Right ventricle myocardium superior (tissue), 1 donor: ENCODE results near the gene PUS1. TPM values are rescaled to one million over a fixed set of nuclear protein-coding genes. Genes with fewer than 3 reads are reported as not detected.

Source experiments
- ATAC-seq: fragments of 200-7000 bp; cut with Tn5 transposase; one replicate; pipeline ENCODE4 v1.9.1; 2020; ENCODE audit warnings: mild to moderate bottlenecking; ENCODE audit not compliant: poor library complexity
- DNase-seq: peaks from one replicate; pipeline ENCODE4 v3.0.0-alpha.2; 2020
- intact Hi-C: fragments of 100-400 bp; cut with DNase I; formaldehyde crosslinking; loops from one replicate; pipeline ENCODE4 v1.11.2; 2022
- total RNA-seq: library from RNA; stranded (reverse); fragmentation: NEBNext Ultra II Directional; extraction: Animal tissue kit (Norgen Biotek cat#: 25700); gene quantifications from one replicate; pipeline ENCODE4 v1.2.1, GENCODE V29; 2021
- donor health status: DM: no; HTN: yes; CAD: no; lungs with severe emphysema.

PUS1 gene
- total RNA-seq, 1 donor from 2014 or later = 5.8 TPM

GRCh38 chr12:131923260-131923659, 5.8 kb upstream of the PUS1 start:
- ATAC-seq = no peak
- intact Hi-C loops = no loop called here
- no peak for DNase-seq

- ATAC-seq (no peak), DNase-seq (no peak)
- intact Hi-C loops = no loop called here
Observed at GRCh38 chr12:131927110-131928079, 1.7 kb upstream of the PUS1 start.

- DNase-seq (peak; percentile 66), ATAC-seq (peak; percentile 29)
- intact Hi-C loops = no loop called here
Observed at GRCh38 chr12:131928080-131928710, 881 bp upstream of the PUS1 start.

GRCh38 chr12:131929581-131930456, 743 bp downstream of the PUS1 start:
- DNase-seq = no peak
- ATAC-seq = no peak
- intact Hi-C loops = no loop called here

GRCh38 chr12:131930510-131930909, 1.4 kb downstream of the PUS1 start:
- intact Hi-C loops = no loop called here
- no peak for DNase-seq
- no peak for ATAC-seq

- DNase-seq (peak; percentile 6), ATAC-seq (no peak)
- intact Hi-C loops = no loop called here
Observed at GRCh38 chr12:131933387-131933786, 4.3 kb downstream of the PUS1 start.

GRCh38 chr12:131934535-131934934, 5.5 kb downstream of the PUS1 start:
- peak; percentile 35 for DNase-seq
- no peak for ATAC-seq
- intact Hi-C loops = no loop called here

- intact Hi-C loops = no loop called here
Observed at GRCh38 chr12:131938082-131938481, 9.0 kb downstream of the PUS1 start.

GRCh38 chr12:131939007-131939406, 9.9 kb downstream of the PUS1 start:
- no peak for ATAC-seq
- DNase-seq = no peak
- intact Hi-C loops = no loop called here

More at GRCh38 chr12:131938082-131938481, 9.0 kb downstream of the PUS1 start:
- ATAC-seq = no peak
- DNase-seq = peak; percentile 8

- peak; percentile 25 for DNase-seq
- no peak for ATAC-seq
- intact Hi-C loops = loop anchor here (10.0 kb wide), 1 partner anchor 105 kb away; no protein-coding TSS in a partner anchor
Observed at GRCh38 chr12:131940141-131940547, 11.1 kb downstream of the PUS1 start.

GRCh38 chr12:131941116-131941986, 12.3 kb downstream of the PUS1 start:
- no peak for ATAC-seq
- peak; percentile 27 for DNase-seq
- intact Hi-C loops = loop anchor here (10.0 kb wide), 1 partner anchor 107 kb away; no protein-coding TSS in a partner anchor

- ATAC-seq (no peak), DNase-seq (no peak)
- intact Hi-C loops = loop anchor here (10.0 kb wide), 1 partner anchor 107 kb away; no protein-coding TSS in a partner anchor
Observed at GRCh38 chr12:131941987-131942341, 12.9 kb downstream of the PUS1 start.

GRCh38 chr12:131942671-131943070, 13.6 kb downstream of the PUS1 start:
- peak; percentile 17 for DNase-seq
- ATAC-seq = no peak
- intact Hi-C loops = loop anchor here (10.0 kb wide), 1 partner anchor 108 kb away; no protein-coding TSS in a partner anchor

GRCh38 chr12:131943389-131943788, 14.3 kb downstream of the PUS1 start:
- peak; percentile 17 for DNase-seq
- intact Hi-C loops = loop anchor here (10.0 kb wide), 1 partner anchor 109 kb away; no protein-coding TSS in a partner anchor

GRCh38 chr12:131943876-131944275, 14.8 kb downstream of the PUS1 start:
- no peak for ATAC-seq
- no peak for DNase-seq
- intact Hi-C loops = loop anchor here (10.0 kb wide), 1 partner anchor 109 kb away; no protein-coding TSS in a partner anchor

More at GRCh38 chr12:131943389-131943788, 14.3 kb downstream of the PUS1 start:
- ATAC-seq = no peak

GRCh38 chr12:131944601-131945251, 15.7 kb downstream of the PUS1 start:
- ATAC-seq (no peak), DNase-seq (peak; percentile 30)
- intact Hi-C loops = loop anchor here (10.0 kb wide), 1 partner anchor 110 kb away; no protein-coding TSS in a partner anchor

- no peak for ATAC-seq
- intact Hi-C loops = loop anchor here (10.0 kb wide), 1 partner anchor 112 kb away; no protein-coding TSS in a partner anchor
- DNase-seq = no peak
Observed at GRCh38 chr12:131946757-131947156, 17.7 kb downstream of the PUS1 start.
